Thoracic aorta (tissue), 2 donors: Measurements from ENCODE around the gene DLG5. TPM values are rescaled to one million over a fixed set of nuclear protein-coding genes. Genes with fewer than 3 reads are reported as not detected.
A peak's percentile ranks its signal among the peaks of the same experiment; 100 is the strongest.

Experiments used
- ATAC-seq: fragments of 150-250 bp; one replicate; pipeline ENCODE4 v1.8.0; 2017; ENCODE audit warnings: low read depth; ENCODE audit not compliant: insufficient number of reproducible peaks, low FRiP score
- DNase-seq: peaks from one replicate; pipeline ENCODE4 v3.0.0-alpha.2; 2020; ENCODE audit warnings: low spot score
- H3K27ac ChIP-seq, 2 donors: fragments of 200-600 bp; sonication (generic); 1 replicate in 1 of 2; 2 replicates in 1 of 2; pipeline ENCODE4 v1.5.1; 2016; ENCODE audit warnings: mild to moderate bottlenecking in 2 of 2, moderate library complexity in 2 of 2
- H3K27me3 ChIP-seq: fragments of 200-600 bp; sonication (generic); replicated peaks from 2 replicates; pipeline ENCODE4 v1.6.0; 2016; ENCODE audit warnings: mild to moderate bottlenecking; ENCODE audit not compliant: insufficient read depth
- H3K36me3 ChIP-seq: fragments of 200-600 bp; sonication (generic); one replicate; pipeline ENCODE4 v1.5.1; 2016
- H3K4me1 ChIP-seq, 2 donors: fragments of 200-600 bp; sonication (generic); 1 replicate in 1 of 2; 2 replicates in 1 of 2; pipeline versions ENCODE4 v1.5.1 to v1.6.0; 2016; ENCODE audit warnings: low read depth in 2 of 2, mild to moderate bottlenecking in 1 of 2; ENCODE audit not compliant: control insufficient read depth in 1 of 2
- H3K4me3 ChIP-seq: fragments of 200-600 bp; sonication (generic); 2 replicates; pipeline ENCODE4 v1.5.1; 2016; ENCODE audit warnings: mild to moderate bottlenecking
- H3K9me3 ChIP-seq: fragments of 200-600 bp; sonication (generic); 2 replicates; pipeline ENCODE4 v1.5.1; 2016
- total RNA-seq, 2 donors: library from RNA; depleted of rRNA; stranded (reverse); fragments of >200 nt; gene quantifications; one replicate each; pipeline versions ENCODE4 v1.1.0 to v1.2.3, GENCODE V29; 2016
- TF ChIP-seq, protein P1 (sequence below): fragments of 200-600 bp; sonication (generic); IDR thresholded peaks from one replicate; pipeline ENCODE4 v1.5.1; 2019; ENCODE audit warnings: antibody characterized with exemption

Gene DLG5
- total RNA-seq, 2 donors from 2014 or later: 36.4 to 79.6 TPM

DNA sequence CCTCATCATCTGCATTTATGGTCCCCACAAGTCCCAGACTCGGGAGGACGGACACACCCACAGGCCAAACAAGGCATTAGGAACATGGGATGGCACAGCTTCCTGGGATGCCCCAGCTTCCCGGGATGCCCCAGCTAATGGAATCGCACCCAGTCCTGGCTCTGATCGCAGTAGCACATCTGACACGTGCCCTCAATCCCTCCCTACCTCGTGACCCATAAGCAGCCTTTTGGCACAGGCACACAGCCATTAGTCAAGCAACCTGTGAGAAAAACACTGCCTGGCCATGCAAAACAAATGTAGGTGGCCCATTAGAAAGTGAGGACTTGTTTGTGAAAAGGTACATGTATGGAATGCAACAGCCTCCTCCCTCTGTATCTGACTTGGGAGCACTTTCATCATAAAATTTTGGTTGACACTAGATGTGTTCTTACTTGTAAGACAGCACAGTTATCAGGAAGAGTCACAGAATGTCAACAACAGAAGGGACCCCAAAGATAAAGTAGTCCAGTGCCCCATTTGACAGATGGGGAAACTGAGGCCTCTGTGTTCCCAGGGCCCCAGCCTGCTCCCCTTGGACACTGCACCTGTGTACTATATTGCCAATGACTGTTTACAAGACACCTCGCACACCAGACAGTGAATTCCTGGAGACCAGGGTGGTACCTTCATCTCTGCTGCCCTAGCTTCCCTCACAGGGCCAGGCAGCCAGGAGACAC is 34.4 kb downstream of the DLG5 start:
- DNase-seq (no peak), ATAC-seq (no peak)
- Histone ChIP-seq H3K36me3 (no peaks in the 10 kb centered on the region), H3K4me1 (peaks cover 12 to 51% of the 10 kb centered on the region in 2 donors), H3K4me3 (no peak overlapping the region), H3K9me3 (no peaks in the 10 kb centered on the region), H3K27me3 (no peaks in the 10 kb centered on the region), H3K27ac (peak overlapping the region in 1 of 2 donors; percentile 16)
- TF ChIP-seq, protein P1, sequence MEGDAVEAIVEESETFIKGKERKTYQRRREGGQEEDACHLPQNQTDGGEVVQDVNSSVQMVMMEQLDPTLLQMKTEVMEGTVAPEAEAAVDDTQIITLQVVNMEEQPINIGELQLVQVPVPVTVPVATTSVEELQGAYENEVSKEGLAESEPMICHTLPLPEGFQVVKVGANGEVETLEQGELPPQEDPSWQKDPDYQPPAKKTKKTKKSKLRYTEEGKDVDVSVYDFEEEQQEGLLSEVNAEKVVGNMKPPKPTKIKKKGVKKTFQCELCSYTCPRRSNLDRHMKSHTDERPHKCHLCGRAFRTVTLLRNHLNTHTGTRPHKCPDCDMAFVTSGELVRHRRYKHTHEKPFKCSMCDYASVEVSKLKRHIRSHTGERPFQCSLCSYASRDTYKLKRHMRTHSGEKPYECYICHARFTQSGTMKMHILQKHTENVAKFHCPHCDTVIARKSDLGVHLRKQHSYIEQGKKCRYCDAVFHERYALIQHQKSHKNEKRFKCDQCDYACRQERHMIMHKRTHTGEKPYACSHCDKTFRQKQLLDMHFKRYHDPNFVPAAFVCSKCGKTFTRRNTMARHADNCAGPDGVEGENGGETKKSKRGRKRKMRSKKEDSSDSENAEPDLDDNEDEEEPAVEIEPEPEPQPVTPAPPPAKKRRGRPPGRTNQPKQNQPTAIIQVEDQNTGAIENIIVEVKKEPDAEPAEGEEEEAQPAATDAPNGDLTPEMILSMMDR: no peak

DNA sequence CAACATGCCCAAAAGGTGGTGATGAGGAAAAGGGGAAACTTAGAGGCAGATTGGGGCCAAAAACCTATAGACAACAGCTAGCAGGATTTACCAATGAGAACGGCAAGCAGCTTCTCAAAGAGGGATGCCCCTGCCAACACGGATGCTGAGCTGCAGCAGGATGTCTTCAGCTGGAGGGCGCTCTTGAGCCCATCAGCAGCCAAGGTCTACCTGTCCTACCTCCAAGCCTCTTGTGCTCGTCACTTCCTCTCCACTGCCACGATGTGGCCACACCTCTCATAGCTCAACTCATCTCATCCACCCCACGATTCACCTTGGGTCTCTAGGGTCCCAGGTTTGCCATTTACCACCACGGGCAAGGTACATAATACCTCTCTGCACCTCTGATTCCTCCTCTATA is 36.5 kb downstream of the DLG5 start:
- TF ChIP-seq, protein P1: no peak
- no peaks in the 10 kb centered on the region for H3K27me3 ChIP-seq
- H3K36me3 ChIP-seq: no peaks in the 10 kb centered on the region
- DNase-seq (no peak), ATAC-seq (no peak)
- H3K27ac ChIP-seq: no peak overlapping the region
- peaks cover 19 to 67% of the 10 kb centered on the region in 2 donors for H3K4me1 ChIP-seq
- H3K9me3 ChIP-seq: no peaks in the 10 kb centered on the region
- H3K4me3 ChIP-seq: no peak overlapping the region

DNA sequence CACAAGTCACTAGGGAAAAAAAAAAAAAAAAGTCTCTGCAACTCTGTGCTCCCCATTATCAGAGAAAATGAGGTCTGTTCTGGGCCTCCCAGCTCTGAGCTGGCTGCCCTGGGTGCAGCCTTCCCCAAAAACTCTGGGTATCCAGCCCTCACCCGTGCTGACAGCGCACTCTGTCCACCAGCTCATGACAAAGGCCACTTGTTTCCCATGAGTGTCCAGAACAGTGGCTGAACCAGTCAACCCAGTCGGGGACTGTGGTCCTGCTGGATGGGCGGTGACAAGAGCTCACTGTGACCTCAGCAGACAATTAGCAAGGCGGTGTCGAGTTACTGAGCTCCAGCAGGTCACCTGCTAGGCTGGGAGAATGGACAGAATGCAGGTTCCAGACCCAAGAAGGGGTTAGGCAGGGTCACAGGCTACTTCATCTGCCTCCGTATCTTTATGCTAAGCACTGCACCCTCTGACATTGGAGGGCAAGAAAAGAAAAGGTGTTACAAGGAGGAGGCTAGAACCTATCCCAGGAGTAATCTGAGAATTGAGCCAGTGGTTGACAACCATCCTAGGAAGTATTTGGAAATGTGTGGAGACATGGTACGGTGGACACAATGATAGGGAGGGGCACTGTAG is 37.2 kb downstream of the DLG5 start:
- ATAC-seq: no peak
- H3K4me1 ChIP-seq: peaks cover 19 to 66% of the 10 kb centered on the region in 2 donors
- no peaks in the 10 kb centered on the region for H3K36me3 ChIP-seq
- H3K4me3 ChIP-seq: no peak overlapping the region
- TF ChIP-seq, protein P1: no peak
- no peaks in the 10 kb centered on the region for H3K27me3 ChIP-seq
- no peak for DNase-seq
- no peaks in the 10 kb centered on the region for H3K9me3 ChIP-seq
- H3K27ac ChIP-seq: peak overlapping the region in 1 of 2 donors; percentile 42

DNA sequence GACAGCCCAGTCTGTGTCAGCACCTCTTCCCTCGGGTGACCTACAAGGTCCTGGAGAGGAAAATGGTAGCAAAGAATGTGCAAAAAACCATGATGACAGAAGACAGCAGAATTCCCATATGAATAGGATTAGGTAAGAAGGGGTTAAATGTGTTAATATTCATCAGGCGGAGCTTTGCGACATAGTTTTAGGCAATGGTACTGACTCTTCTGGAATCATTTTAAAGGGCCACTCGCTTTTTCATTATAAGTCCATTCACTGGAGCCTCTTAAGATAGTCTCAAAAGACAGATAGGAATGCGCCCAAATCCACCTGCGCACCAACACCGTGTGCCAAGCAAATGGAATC is 38.2 kb downstream of the DLG5 start:
- DNase-seq: no peak
- TF ChIP-seq, protein P1: no peak
- no peaks in the 10 kb centered on the region for H3K9me3 ChIP-seq
- peaks cover 19 to 64% of the 10 kb centered on the region in 2 donors for H3K4me1 ChIP-seq
- H3K27me3 ChIP-seq: no peaks in the 10 kb centered on the region
- no peak for ATAC-seq
- no peaks in the 10 kb centered on the region for H3K36me3 ChIP-seq
- peak overlapping the region; percentile 0 to 42 for H3K27ac ChIP-seq
- peak overlapping the region; percentile 46 for H3K4me3 ChIP-seq

DNA sequence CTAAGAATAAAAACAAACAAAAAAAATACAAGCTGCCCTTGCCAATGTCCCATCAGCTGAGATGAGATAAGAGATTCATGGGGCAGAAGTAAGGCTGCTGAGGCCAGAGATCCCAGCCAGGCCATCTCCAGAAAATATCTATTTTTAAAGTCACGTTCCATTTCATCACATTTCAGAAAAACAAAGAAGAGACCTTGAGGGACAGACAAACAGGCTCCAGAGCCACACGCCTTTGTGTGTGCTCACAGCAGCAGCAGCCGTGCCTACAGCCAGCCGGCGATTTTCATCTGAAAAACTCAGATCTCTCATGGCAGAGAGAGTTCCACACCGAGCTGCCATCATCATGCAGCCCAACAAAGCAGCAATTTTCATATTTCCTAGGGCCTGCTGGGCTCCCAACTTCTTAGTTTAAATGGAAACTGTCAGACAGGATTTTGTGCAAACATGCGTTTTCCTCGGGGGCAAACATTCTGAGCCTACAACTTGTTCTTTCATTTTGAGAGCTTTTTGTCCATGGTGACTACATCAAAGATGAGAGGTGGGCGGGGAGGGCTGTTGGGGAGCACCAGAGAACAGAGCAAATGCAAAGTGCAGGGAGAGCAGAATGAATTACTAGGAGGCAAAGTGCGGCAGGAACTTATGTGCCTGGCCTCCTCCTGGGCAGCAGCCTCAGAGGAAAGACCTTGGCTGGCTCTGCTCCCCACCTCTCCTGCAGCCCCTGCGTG is 38.8 kb downstream of the DLG5 start:
- Histone ChIP-seq H3K36me3 (no peaks in the 10 kb centered on the region), H3K4me1 (peaks cover 19 to 59% of the 10 kb centered on the region in 2 donors)
- no peak for ATAC-seq

More for the DNA sequence above, 38.8 kb downstream of the DLG5 start:
- Histone ChIP-seq H3K27ac (peak overlapping the region; percentile 0 to 42), H3K4me3 (peak overlapping the region; percentile 46), H3K27me3 (no peaks in the 10 kb centered on the region), H3K9me3 (no peaks in the 10 kb centered on the region)
- no peak for DNase-seq
- TF ChIP-seq, protein P1: no peak
